PC-3 (cell line): ENCODE results near the gene NPR1. TPM values are rescaled to one million over a fixed set of nuclear protein-coding genes. Genes with fewer than 3 reads are reported as not detected.
"Not testable (repeated sequence)": the region's sequence is repeated elsewhere in the genome, so short reads cannot be mapped to it uniquely, and the experiment has no call there.

Experiments used
- ATAC-seq: fragments of 200-7000 bp; cut with Tn5 transposase; 2 replicates; pipeline ENCODE4 v1.9.1; 2020; ENCODE audit warnings: mild to moderate bottlenecking, moderate library complexity
- BruUV-seq: library from RNA; stranded (reverse); fragments of 400-500 nt; replicated peaks from 2 replicates; lab custom pipeline; 2021; lab: Mats Ljungman, UMichigan
- CTCF ChIA-PET: fragments of 300-600 bp; sonication (Branson Sonifier 250); formaldehyde crosslinking; loops from one replicate; lab custom pipeline; 2022; ENCODE audit warnings: antibody characterized with exemption; lab: Charles Lee
- POLR2A ChIA-PET: fragments of 300-600 bp; sonication (Branson Sonifier 250); formaldehyde crosslinking; loops from one replicate; lab custom pipeline; 2022; ENCODE audit warnings: antibody characterized with exemption; ENCODE audit not compliant: unreplicated experiment; lab: Charles Lee
- DNase-seq: peaks from one replicate; pipeline ENCODE4 v3.0.0-alpha.2; 2015
- H2AFZ ChIP-seq: fragments of 300-600 bp; sonication (generic); 2 replicates; pipeline ENCODE4 v1.6.0; 2016; ENCODE audit warnings: antibody characterized with exemption, low read length
- H3F3A ChIP-seq: fragments of 300-600 bp; sonication (generic); one replicate; pipeline ENCODE4 v1.6.0; 2017; ENCODE audit warnings: antibody characterized with exemption, low read length, control low read depth, mild to moderate bottlenecking; ENCODE audit not compliant: unreplicated experiment
- H3K27ac ChIP-seq: fragments of 300-600 bp; sonication (generic); 2 replicates; pipeline ENCODE4 v1.5.1; 2016; ENCODE audit warnings: mild to moderate bottlenecking, low read length
- H3K27me3 ChIP-seq: fragments of 300-600 bp; sonication (generic); 2 replicates; pipeline ENCODE4 v1.6.1; 2016; ENCODE audit warnings: low read length, mixed read lengths
- H3K36me3 ChIP-seq: fragments of 300-600 bp; sonication (generic); 2 replicates; pipeline ENCODE4 v1.6.1; 2016; ENCODE audit warnings: low read depth, mixed run types, low read length, mixed read lengths
- H3K4me1 ChIP-seq: fragments of 300-600 bp; sonication (generic); 2 replicates; pipeline ENCODE4 v1.5.1; 2016; ENCODE audit warnings: low read length; ENCODE audit not compliant: insufficient read depth
- H3K4me2 ChIP-seq: fragments of 300-600 bp; sonication (generic); 2 replicates; pipeline ENCODE4 v1.6.0; 2016; ENCODE audit warnings: low read length
- H3K4me3 ChIP-seq: fragments of 300-600 bp; sonication (generic); 2 replicates; pipeline ENCODE4 v1.5.1; 2016; ENCODE audit warnings: mild to moderate bottlenecking, low read length, mixed read lengths
- H3K79me2 ChIP-seq: fragments of 300-600 bp; sonication (generic); 2 replicates; pipeline ENCODE4 v1.6.1; 2017; ENCODE audit warnings: low read length, mixed read lengths
- H3K9ac ChIP-seq: fragments of 300-600 bp; sonication (generic); 2 replicates; pipeline ENCODE4 v1.6.0; 2016; ENCODE audit warnings: mild to moderate bottlenecking, low read length
- H3K9me2 ChIP-seq: fragments of 300-600 bp; sonication (generic); replicated peaks from 2 replicates; pipeline ENCODE4 v1.6.1; 2016; ENCODE audit warnings: mixed run types, low read length, mixed read lengths
- H3K9me3 ChIP-seq: fragments of 300-600 bp; sonication (generic); 2 replicates; pipeline ENCODE4 v1.6.1; 2016; ENCODE audit warnings: low read length, mixed read lengths
- H4K20me1 ChIP-seq: fragments of 300-600 bp; sonication (generic); 2 replicates; pipeline ENCODE4 v1.6.1; 2016; ENCODE audit warnings: low read length, mixed read lengths
- CTCF ChIP-seq: fragments of 300-600 bp; sonication (generic); conservative IDR thresholded peaks from 2 replicates; pipeline ENCODE4 v1.5.1; 2017; ENCODE audit warnings: antibody characterized with exemption, low read depth, mild to moderate bottlenecking, low read length
- EZH2 ChIP-seq: fragments of 300-600 bp; sonication (generic); IDR thresholded peaks from one replicate; pipeline ENCODE4 v1.6.1; 2017; ENCODE audit warnings: antibody characterized with exemption, mild to moderate bottlenecking, low read length; ENCODE audit not compliant: unreplicated experiment
- EZH2phosphoT487 ChIP-seq: fragments of 300-600 bp; sonication (generic); IDR thresholded peaks from 2 replicates; pipeline ENCODE4 v1.6.1; 2018; ENCODE audit warnings: mild to moderate bottlenecking, antibody characterized with exemption, low read length, borderline replicate concordance
- intact Hi-C: fragments of 100-400 bp; cut with micrococcal nuclease; formaldehyde crosslinking; loops from 2 replicates; pipeline ENCODE4 v1.9.0; 2023
- total RNA-seq: library from RNA; depleted of rRNA; stranded (reverse); fragments of >200 nt; gene quantifications from 2 replicates; pipeline ENCODE4 v1.2.3, GENCODE V29; 2014

Gene NPR1
- total RNA-seq, 1 experiment from 2014 or later: 0.84 TPM

- TF ChIP-seq CTCF (no peak), EZH2phosphoT487 (no peak), EZH2 (no peak)
- BruUV-seq: TSS peak; percentile 34
- Histone ChIP-seq H3K9ac (no peak overlapping the region), H3K9me2 (no peaks in the 10 kb centered on the region), H3F3A (peaks cover 22% of the 10 kb centered on the region), H3K4me3 (no peak overlapping the region), H3K27me3 (no peaks in the 10 kb centered on the region), H3K4me1 (peaks cover 14% of the 10 kb centered on the region; the same call in 1 of the 2 replicates), H4K20me1 (no peaks in the 10 kb centered on the region), H3K79me2 (peaks cover 28% of the 10 kb centered on the region), H2AFZ (no peak overlapping the region), H3K9me3 (no peaks in the 10 kb centered on the region), H3K36me3 (peaks cover 65% of the 10 kb centered on the region), H3K27ac (no peak overlapping the region), H3K4me2 (no peak overlapping the region)
- intact Hi-C loops: no loop called here
- no peak for DNase-seq
- ChIA-PET CTCF (no interaction called here), POLR2A (no interaction called here)
- ATAC-seq: no peak
These were observed 16.2 kb upstream of the NPR1 start for GRCh38 chr1:153662269-153662668.

- Histone ChIP-seq H3K9me2 (no peaks in the 10 kb centered on the region), H4K20me1 (peaks cover 6% of the 10 kb centered on the region; the same call in 1 of the 2 replicates), H3K4me2 (no peak overlapping the region), H3K27ac (no peak overlapping the region), H3K9me3 (no peaks in the 10 kb centered on the region), H2AFZ (no peak overlapping the region), H3K27me3 (no peaks in the 10 kb centered on the region), H3K36me3 (peaks cover 75% of the 10 kb centered on the region), H3K4me3 (no peak overlapping the region), H3F3A (peaks cover 28% of the 10 kb centered on the region), H3K4me1 (peaks cover 11% of the 10 kb centered on the region; the same call in 1 of the 2 replicates), H3K79me2 (peaks cover 37% of the 10 kb centered on the region), H3K9ac (no peak overlapping the region)
- CTCF ChIA-PET: no interaction called here
- no peak for DNase-seq
- TF ChIP-seq EZH2 (no peak), CTCF (no peak), EZH2phosphoT487 (no peak)
- BruUV-seq: no TSS peak
- POLR2A ChIA-PET: interaction anchor here (0.6 kb wide), 2 partner anchors 50 to 79 kb away, joined by 4 to 5 read pairs; partner anchors contain the start of gene S100A16
- no peak for ATAC-seq
- intact Hi-C loops: no loop called here
These were observed 15.3 kb upstream of the NPR1 start for GRCh38 chr1:153663211-153663610.

GRCh38 chr1:153667439-153667838 is 11.0 kb upstream of the NPR1 start:
- intact Hi-C loops: no loop called here
- POLR2A ChIA-PET: no interaction called here
- Histone ChIP-seq H3K4me3 (no peak overlapping the region), H3K79me2 (peaks cover 50% of the 10 kb centered on the region), H3K9me2 (no peaks in the 10 kb centered on the region), H3K4me1 (peaks cover 17% of the 10 kb centered on the region), H3K9me3 (no peaks in the 10 kb centered on the region), H3F3A (peaks cover 26% of the 10 kb centered on the region), H3K9ac (no peak overlapping the region), H3K4me2 (peak overlapping the region; percentile 94; the same call in 1 of the 2 replicates), H2AFZ (no peak overlapping the region), H4K20me1 (peaks cover 18% of the 10 kb centered on the region), H3K36me3 (peaks cover 76% of the 10 kb centered on the region), H3K27ac (no peak overlapping the region), H3K27me3 (no peaks in the 10 kb centered on the region)
- TF ChIP-seq CTCF: no peak
- TF ChIP-seq EZH2: no peak
- TF ChIP-seq EZH2phosphoT487: no peak
- no TSS peak for BruUV-seq
- no peak for DNase-seq
- ATAC-seq: no peak
- CTCF ChIA-PET: no interaction called here

- H3K9ac ChIP-seq, H2AFZ ChIP-seq, ATAC-seq, H3K9me2 ChIP-seq, H3K27me3 ChIP-seq, CTCF ChIA-PET, BruUV-seq, H3K9me3 ChIP-seq, DNase-seq, intact Hi-C loops, H3K27ac ChIP-seq: not testable (repeated sequence)
- Histone ChIP-seq H3K36me3 (peaks cover 64% of the 10 kb centered on the region), H4K20me1 (peaks cover 18% of the 10 kb centered on the region), H3K79me2 (peaks cover 50% of the 10 kb centered on the region), H3F3A (peaks cover 25% of the 10 kb centered on the region), H3K4me2 (peak overlapping the region; percentile 94), H3K4me1 (peaks cover 17% of the 10 kb centered on the region), H3K4me3 (peak overlapping the region; percentile 89; the same call in 1 of the 2 replicates)
- POLR2A ChIA-PET: interaction anchor here (0.6 to 0.7 kb wide), 2 partner anchors 35 to 97 kb away, joined by 3 to 4 read pairs; partner anchors contain the start of gene CHTOP
These were observed 9.8 kb upstream of the NPR1 start for GRCh38 chr1:153668672-153669071.
